IgD-negative memory B cell (primary cell): ENCODE measurements around the gene KIF21B. TPM values are rescaled to one million over a fixed set of nuclear protein-coding genes. Genes with fewer than 3 reads are reported as not detected.

Source experiments
- H3K27ac Mint-ChIP-seq, 3 donors: one replicate each; pipeline ENCODE4 v1.8.0; 2020 to 2022; ENCODE audit warnings: mild to moderate bottlenecking in 3 of 3, mixed read lengths in 3 of 3, moderate library complexity in 1 of 3
- H3K27me3 Mint-ChIP-seq: one replicate; pipeline ENCODE4 v1.8.0; 2021; ENCODE audit warnings: mixed read lengths
- H3K36me3 Mint-ChIP-seq: one replicate; pipeline ENCODE4 v1.8.0; 2020; ENCODE audit warnings: mild to moderate bottlenecking, mixed read lengths
- H3K4me1 Mint-ChIP-seq, 3 donors: one replicate each; pipeline ENCODE4 v1.8.0; 2020 to 2022; ENCODE audit warnings: mixed read lengths in 3 of 3, mild to moderate bottlenecking in 1 of 3
- H3K4me3 Mint-ChIP-seq, 4 donors: one replicate each; pipeline ENCODE4 v1.8.0; 2020 to 2022; ENCODE audit warnings: mild to moderate bottlenecking in 4 of 4, mixed read lengths in 4 of 4, moderate library complexity in 3 of 4
- H3K9me3 Mint-ChIP-seq, 3 donors: one replicate each; pipeline ENCODE4 v1.8.0; 2020 to 2021; ENCODE audit warnings: mixed read lengths in 3 of 3, mild to moderate bottlenecking in 1 of 3
- polyA plus RNA-seq: library from polyadenylated mRNA; unstranded; fragments of 300-500 nt; fragmentation: Illumina TruSeq; gene quantifications from one replicate; pipeline ENCODE4 v1.2.3, GENCODE V29; 2021

KIF21B gene
- polyA plus RNA-seq, 1 donor from 2014 or later = 5.6 TPM

GRCh38 chr1:201032408-201032807 lies 8.9 kb upstream of the KIF21B start:
- no peaks in the 10 kb centered on the region for H3K27me3 Mint-ChIP-seq
- H3K36me3 Mint-ChIP-seq = no peaks in the 10 kb centered on the region
- H3K4me1 Mint-ChIP-seq = peaks cover 0 to 3% (median 2%) of the 10 kb centered on the region in 3 donors
- H3K4me3 Mint-ChIP-seq = no peak overlapping the region
- no peaks in the 10 kb centered on the region for H3K9me3 Mint-ChIP-seq
- no peak overlapping the region for H3K27ac Mint-ChIP-seq

- Mint-ChIP-seq H3K4me1 (peaks cover 18 to 28% (median 26%) of the 10 kb centered on the region in 3 donors), H3K36me3 (no peaks in the 10 kb centered on the region), H3K27me3 (no peaks in the 10 kb centered on the region), H3K9me3 (no peaks in the 10 kb centered on the region), H3K4me3 (no peak overlapping the region), H3K27ac (no peak overlapping the region)
Observed at GRCh38 chr1:201028461-201028889, 5.0 kb upstream of the KIF21B start.

- Mint-ChIP-seq H3K4me3 (peak overlapping the region in 3 of 4 donors; percentile 79 to 89 (median 81)), H3K36me3 (no peaks in the 10 kb centered on the region), H3K27ac (peak overlapping the region in 1 of 3 donors; percentile 80), H3K9me3 (no peaks in the 10 kb centered on the region), H3K27me3 (no peaks in the 10 kb centered on the region), H3K4me1 (peaks cover 29 to 37% (median 35%) of the 10 kb centered on the region in 3 donors)
Observed at GRCh38 chr1:201026836-201027235, 3.3 kb upstream of the KIF21B start.

GRCh38 chr1:201026234-201026633 lies 2.7 kb upstream of the KIF21B start:
- Mint-ChIP-seq H3K4me1 (peaks cover 30 to 42% (median 41%) of the 10 kb centered on the region in 3 donors), H3K27ac (peak overlapping the region in 1 of 3 donors; percentile 80), H3K9me3 (no peaks in the 10 kb centered on the region)

GRCh38 chr1:201025571-201026002 lies 2.1 kb upstream of the KIF21B start:
- H3K27me3 Mint-ChIP-seq = no peaks in the 10 kb centered on the region
- peak overlapping the region in 3 of 4 donors; percentile 67 to 89 (median 79) for H3K4me3 Mint-ChIP-seq
- no peaks in the 10 kb centered on the region for H3K9me3 Mint-ChIP-seq
- no peaks in the 10 kb centered on the region for H3K36me3 Mint-ChIP-seq
- peaks cover 34 to 47% (median 44%) of the 10 kb centered on the region in 3 donors for H3K4me1 Mint-ChIP-seq
- peak overlapping the region in 1 of 3 donors; percentile 80 for H3K27ac Mint-ChIP-seq

More at GRCh38 chr1:201026234-201026633, 2.7 kb upstream of the KIF21B start:
- H3K27me3 Mint-ChIP-seq = no peaks in the 10 kb centered on the region
- H3K36me3 Mint-ChIP-seq = no peaks in the 10 kb centered on the region
- peak overlapping the region in 3 of 4 donors; percentile 79 to 89 (median 81) for H3K4me3 Mint-ChIP-seq

- no peak overlapping the region for H3K27ac Mint-ChIP-seq
- peaks cover 42 to 54% (median 52%) of the 10 kb centered on the region in 3 donors for H3K4me1 Mint-ChIP-seq
- peak overlapping the region in 3 of 4 donors; percentile 66 to 79 (median 73) for H3K4me3 Mint-ChIP-seq
- peaks cover 1% of the 10 kb centered on the region for H3K27me3 Mint-ChIP-seq
- no peaks in the 10 kb centered on the region for H3K9me3 Mint-ChIP-seq
- no peaks in the 10 kb centered on the region for H3K36me3 Mint-ChIP-seq
Observed at GRCh38 chr1:201024625-201024998, 1.1 kb upstream of the KIF21B start.

GRCh38 chr1:201023920-201024624 lies 558 bp upstream of the KIF21B start:
- Mint-ChIP-seq H3K27ac (peak overlapping the region in 1 of 3 donors; percentile 46), H3K4me3 (peak overlapping the region in 3 of 4 donors; percentile 79 to 90 (median 87)), H3K27me3 (peaks cover 1% of the 10 kb centered on the region), H3K36me3 (no peaks in the 10 kb centered on the region), H3K9me3 (no peaks in the 10 kb centered on the region), H3K4me1 (peaks cover 47 to 59% (median 58%) of the 10 kb centered on the region in 3 donors)

GRCh38 chr1:201022820-201023516 lies 546 bp downstream of the KIF21B start:
- H3K36me3 Mint-ChIP-seq = no peaks in the 10 kb centered on the region
- no peaks in the 10 kb centered on the region for H3K9me3 Mint-ChIP-seq
- H3K27me3 Mint-ChIP-seq = peaks cover 1% of the 10 kb centered on the region
- peak overlapping the region; percentile 95 to 98 (median 97) for H3K4me3 Mint-ChIP-seq
- H3K27ac Mint-ChIP-seq = peak overlapping the region; percentile 93 to 97 (median 96)
- H3K4me1 Mint-ChIP-seq = peaks cover 55 to 66% (median 64%) of the 10 kb centered on the region in 3 donors

- Mint-ChIP-seq H3K4me3 (peak overlapping the region; percentile 95 to 98 (median 97)), H3K9me3 (no peaks in the 10 kb centered on the region), H3K36me3 (no peaks in the 10 kb centered on the region), H3K4me1 (peaks cover 56 to 67% (median 63%) of the 10 kb centered on the region in 3 donors), H3K27me3 (peaks cover 1% of the 10 kb centered on the region), H3K27ac (peak overlapping the region; percentile 93 to 97 (median 96))
Observed at GRCh38 chr1:201022493-201022819, 1.1 kb downstream of the KIF21B start.

- no peaks in the 10 kb centered on the region for H3K9me3 Mint-ChIP-seq
- no peaks in the 10 kb centered on the region for H3K36me3 Mint-ChIP-seq
- peak overlapping the region; percentile 95 to 98 (median 97) for H3K4me3 Mint-ChIP-seq
- H3K4me1 Mint-ChIP-seq = peaks cover 58 to 68% (median 64%) of the 10 kb centered on the region in 3 donors
- H3K27me3 Mint-ChIP-seq = peaks cover 1% of the 10 kb centered on the region
- H3K27ac Mint-ChIP-seq = peak overlapping the region; percentile 93 to 97 (median 96)
Observed at GRCh38 chr1:201021630-201022492, 1.7 kb downstream of the KIF21B start.

GRCh38 chr1:201020721-201021629 lies 2.5 kb downstream of the KIF21B start:
- Mint-ChIP-seq H3K27ac (peak overlapping the region; percentile 96 to 98 (median 97)), H3K4me3 (peak overlapping the region; percentile 95 to 98 (median 97)), H3K27me3 (peaks cover 1% of the 10 kb centered on the region), H3K36me3 (no peaks in the 10 kb centered on the region), H3K4me1 (peaks cover 55 to 64% (median 58%) of the 10 kb centered on the region in 3 donors), H3K9me3 (no peaks in the 10 kb centered on the region)

- no peaks in the 10 kb centered on the region for H3K9me3 Mint-ChIP-seq
- H3K4me3 Mint-ChIP-seq = peak overlapping the region; percentile 66 to 98 (median 97)
- H3K27me3 Mint-ChIP-seq = peaks cover 1% of the 10 kb centered on the region
- peaks cover 52 to 66% (median 62%) of the 10 kb centered on the region in 3 donors for H3K4me1 Mint-ChIP-seq
- peak overlapping the region; percentile 91 to 98 (median 96) for H3K27ac Mint-ChIP-seq
- no peaks in the 10 kb centered on the region for H3K36me3 Mint-ChIP-seq
Observed at GRCh38 chr1:201020040-201020591, 3.4 kb downstream of the KIF21B start.

GRCh38 chr1:201019321-201019977 lies 4.1 kb downstream of the KIF21B start:
- Mint-ChIP-seq H3K27ac (peak overlapping the region; percentile 91 to 98 (median 96)), H3K27me3 (peaks cover 1% of the 10 kb centered on the region), H3K9me3 (no peaks in the 10 kb centered on the region), H3K36me3 (no peaks in the 10 kb centered on the region), H3K4me3 (peak overlapping the region; percentile 66 to 98 (median 97)), H3K4me1 (peaks cover 52 to 70% (median 67%) of the 10 kb centered on the region in 3 donors)
